ENCODE results near the gene TIGAR. TPM values are rescaled to one million over a fixed set of nuclear protein-coding genes. Genes with fewer than 3 reads are reported as not detected.

Gene TIGAR
- total and polyA plus RNA-seq, 3 donors from 2014 or later = 5.1 to 14.6 (median 14.2) TPM

GRCh38 chr12:4273652-4274395 is 47.2 kb upstream of the TIGAR start, which contains the start of gene CCND2:
TSS of gene CCND2 (plus strand) at chr12:4273762. CDS start at chr12:4274041, 279 bp downstream.
- Histone ChIP-seq H3K27ac (peak within 1 kb of the TSS; percentile 89 to 92), H3K4me3 (peak within 1 kb of the TSS; percentile 69 to 85), H3K36me3 (ENCODE audit: low read depth, missing control alignments) (no peaks in the 10 kb centered on the region), H3K4me1 (peaks cover 26% of the 10 kb centered on the region), H3K27me3 (no peaks in the 10 kb centered on the region), H3K9me3 (no peaks in the 10 kb centered on the region)
- intact Hi-C loops (cut with DNase I; ENCODE audit: low total_unique reads) = loop anchor here (10.0 kb wide), 1 partner anchor 239 kb away; no protein-coding TSS in a partner anchor
- peak; percentile 88 for DNase-seq
- 0 to 1% methylated on average over 34 to 52 of the region's 52 CpGs for WGBS, 2 donors
- TF ChIP-seq, protein P1, sequence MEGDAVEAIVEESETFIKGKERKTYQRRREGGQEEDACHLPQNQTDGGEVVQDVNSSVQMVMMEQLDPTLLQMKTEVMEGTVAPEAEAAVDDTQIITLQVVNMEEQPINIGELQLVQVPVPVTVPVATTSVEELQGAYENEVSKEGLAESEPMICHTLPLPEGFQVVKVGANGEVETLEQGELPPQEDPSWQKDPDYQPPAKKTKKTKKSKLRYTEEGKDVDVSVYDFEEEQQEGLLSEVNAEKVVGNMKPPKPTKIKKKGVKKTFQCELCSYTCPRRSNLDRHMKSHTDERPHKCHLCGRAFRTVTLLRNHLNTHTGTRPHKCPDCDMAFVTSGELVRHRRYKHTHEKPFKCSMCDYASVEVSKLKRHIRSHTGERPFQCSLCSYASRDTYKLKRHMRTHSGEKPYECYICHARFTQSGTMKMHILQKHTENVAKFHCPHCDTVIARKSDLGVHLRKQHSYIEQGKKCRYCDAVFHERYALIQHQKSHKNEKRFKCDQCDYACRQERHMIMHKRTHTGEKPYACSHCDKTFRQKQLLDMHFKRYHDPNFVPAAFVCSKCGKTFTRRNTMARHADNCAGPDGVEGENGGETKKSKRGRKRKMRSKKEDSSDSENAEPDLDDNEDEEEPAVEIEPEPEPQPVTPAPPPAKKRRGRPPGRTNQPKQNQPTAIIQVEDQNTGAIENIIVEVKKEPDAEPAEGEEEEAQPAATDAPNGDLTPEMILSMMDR (IDR thresholded peaks at IDR 0.05) = no peak
- TF ChIP-seq POLR2A (IDR thresholded peaks at IDR 0.05) = peak; percentile 85

DNA sequence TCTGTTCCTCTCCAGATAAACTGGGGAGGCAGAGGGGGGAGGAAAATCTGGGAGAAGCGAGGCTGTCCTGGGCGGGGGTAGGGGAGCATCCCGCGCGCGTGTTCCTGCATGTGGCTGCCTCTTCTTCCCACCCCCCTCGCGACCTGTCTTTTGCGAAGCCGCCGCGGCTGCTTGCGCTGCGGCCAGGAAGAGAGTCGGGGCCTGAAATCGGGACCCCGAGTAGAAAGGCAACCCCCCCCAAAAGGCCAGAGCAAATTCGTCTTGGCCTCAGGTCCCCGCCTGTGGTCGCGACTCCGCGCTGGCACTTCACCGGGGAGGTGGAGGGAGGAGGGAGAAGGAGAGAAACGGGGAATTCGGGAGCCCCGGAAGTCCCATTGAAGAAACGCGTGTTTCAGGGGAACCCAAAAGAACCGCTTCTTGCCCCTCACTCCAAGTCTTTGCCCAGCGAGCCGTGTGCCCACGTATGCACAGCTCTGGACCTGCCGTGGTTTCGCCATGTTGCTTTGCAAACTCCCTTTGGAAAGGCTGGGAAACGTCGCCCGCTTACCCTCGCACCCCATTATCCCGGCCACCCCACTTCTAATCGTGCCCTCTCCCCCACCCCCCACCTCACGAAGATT is 46.5 kb upstream of the TIGAR start:
- Histone ChIP-seq H3K9me3 (no peaks in the 10 kb centered on the region), H3K36me3 (ENCODE audit: low read depth, missing control alignments) (no peaks in the 10 kb centered on the region), H3K27ac (peak overlapping the region; percentile 89 to 92), H3K4me1 (peaks cover 32% of the 10 kb centered on the region), H3K27me3 (no peaks in the 10 kb centered on the region), H3K4me3 (peak overlapping the region; percentile 69 to 85)
- 0 to 1% methylated on average over 25 to 42 of the region's 42 CpGs for WGBS, 2 donors
- no peak for DNase-seq
- TF ChIP-seq, protein P1 (IDR thresholded peaks at IDR 0.05) = no peak
- TF ChIP-seq POLR2A (IDR thresholded peaks at IDR 0.05) = no peak
- intact Hi-C loops (cut with DNase I; ENCODE audit: low total_unique reads) = loop anchor here (10.0 kb wide), 1 partner anchor 240 kb away; no protein-coding TSS in a partner anchor

GRCh38 chr12:4275016-4275869 is 45.8 kb upstream of the TIGAR start:
- H3K4me1 ChIP-seq = peaks cover 32% of the 10 kb centered on the region
- no peaks in the 10 kb centered on the region for H3K9me3 ChIP-seq
- no peak for DNase-seq
- intact Hi-C loops (cut with DNase I; ENCODE audit: low total_unique reads) = loop anchor here (10.0 kb wide), 1 partner anchor 240 kb away; no protein-coding TSS in a partner anchor
- no peak for TF ChIP-seq POLR2A (IDR thresholded peaks at IDR 0.05)
- TF ChIP-seq, protein P1 (IDR thresholded peaks at IDR 0.05) = no peak
- no peaks in the 10 kb centered on the region for H3K36me3 ChIP-seq (ENCODE audit: low read depth, missing control alignments)
- H3K27ac ChIP-seq = peak overlapping the region; percentile 89 to 92
- peak overlapping the region; percentile 69 to 85 for H3K4me3 ChIP-seq
- 1 to 2% methylated on average over 40 to 43 of the region's 43 CpGs for WGBS, 2 donors
- no peaks in the 10 kb centered on the region for H3K27me3 ChIP-seq

GRCh38 chr12:4275870-4276301 is 45.1 kb upstream of the TIGAR start:
- no peaks in the 10 kb centered on the region for H3K36me3 ChIP-seq (ENCODE audit: low read depth, missing control alignments)
- peak overlapping the region; percentile 69 to 85 for H3K4me3 ChIP-seq
- H3K9me3 ChIP-seq = no peaks in the 10 kb centered on the region
- TF ChIP-seq, protein P1 (IDR thresholded peaks at IDR 0.05) = no peak
- no peaks in the 10 kb centered on the region for H3K27me3 ChIP-seq
- DNase-seq = no peak
- peaks cover 37% of the 10 kb centered on the region for H3K4me1 ChIP-seq
- intact Hi-C loops (cut with DNase I; ENCODE audit: low total_unique reads) = loop anchor here (10.0 kb wide), 1 partner anchor 241 kb away; no protein-coding TSS in a partner anchor
- peak overlapping the region; percentile 89 to 92 for H3K27ac ChIP-seq
- WGBS, 2 donors = 15 to 19% methylated on average over 14 of the region's 14 CpGs
